K562 (cell line): ENCODE results near the gene FILIP1L. TPM values are rescaled to one million over a fixed set of nuclear protein-coding genes. Genes with fewer than 3 reads are reported as not detected.

Experiments
- ARID2 ChIP-seq: fragments of 450-650 bp; IDR thresholded peaks from 2 replicates; pipeline ENCODE4 v1.6.1; 2017; ENCODE audit warnings: antibody characterized with exemption, mild to moderate bottlenecking
- ASH1L ChIP-seq: fragments of 450-650 bp; IDR thresholded peaks from 2 replicates; pipeline ENCODE4 v1.6.1; 2018; ENCODE audit warnings: borderline replicate concordance, mild to moderate bottlenecking, low read depth; ENCODE audit not compliant: partially characterized antibody
- FOSL1 ChIP-seq: fragments of 200-800 bp; sonication (Bioruptor generic); conservative IDR thresholded peaks from 2 replicates; pipeline ENCODE4 v1.6.1; 2016; ENCODE audit warnings: missing genetic modification characterization, missing compliant biosample characterization
- FOXP1 ChIP-seq: sonication (generic); formaldehyde crosslinking; IDR thresholded peaks from 2 replicates; pipeline ENCODE4 v1.8.0; 2022; ENCODE audit warnings: mild to moderate bottlenecking, missing genetic modification reagents
- GABPA ChIP-seq: fragments of 200-800 bp; sonication (Bioruptor generic); conservative IDR thresholded peaks from 2 replicates; pipeline ENCODE4 v1.6.1; 2016; ENCODE audit warnings: low read depth, missing genetic modification characterization, missing compliant biosample characterization
- GATAD2A ChIP-seq: fragments of 450-650 bp; IDR thresholded peaks from 2 replicates; pipeline ENCODE4 v1.6.1; 2017
- JUND ChIP-seq, 2 experiments: IDR thresholded peaks; 2 replicates in 1 of 2; 3 replicates in 1 of 2; pipeline ENCODE4 v1.6.1; 2011; ENCODE audit warnings: borderline replicate concordance in 2 of 2, low read depth in 2 of 2, low read length in 2 of 2, improper control_type of control experiment in 1 of 2, missing biosample characterization in 1 of 2, missing genetic modification characterization in 1 of 2, missing genetic modification reagents in 1 of 2
- MTA3 ChIP-seq: fragments of 450-650 bp; formaldehyde crosslinking; IDR thresholded peaks from 2 replicates; pipeline ENCODE4 v1.6.1; 2017; ENCODE audit warnings: mild to moderate bottlenecking, borderline replicate concordance
- MTF1 ChIP-seq: fragments of 250-450 bp; sonication (Bioruptor Pico); IDR thresholded peaks from 2 replicates; pipeline ENCODE4 v1.9.0; 2021; ENCODE audit warnings: moderate library complexity, mild to moderate bottlenecking, inconsistent platforms, borderline replicate concordance
- MYNN ChIP-seq, 2 experiments: sonication (generic); formaldehyde crosslinking in 1 of 2; IDR thresholded peaks; 2 replicates each; pipeline versions ENCODE4 v1.5.0 to v1.6.1; 2016 to 2020; ENCODE audit warnings: antibody characterized with exemption in 1 of 2, missing genetic modification reagents in 1 of 2
- NCOA4 ChIP-seq: fragments of 450-650 bp; IDR thresholded peaks from 2 replicates; pipeline ENCODE4 v1.6.1; 2018; ENCODE audit warnings: mild to moderate bottlenecking; ENCODE audit not compliant: partially characterized antibody
- NFIX ChIP-seq: fragments of 250-450 bp; sonication (Bioruptor Pico); IDR thresholded peaks from 2 replicates; pipeline ENCODE4 v1.4.0; 2020; ENCODE audit warnings: low read depth, mild to moderate bottlenecking, moderate library complexity
- PCBP2 ChIP-seq: fragments of 200-400 bp; formaldehyde crosslinking; IDR thresholded peaks from 2 replicates; pipeline ENCODE4 v1.6.1; 2018; ENCODE audit warnings: low read length, low read depth, mild to moderate bottlenecking, moderate library complexity; ENCODE audit not compliant: poor library complexity, severe bottlenecking
- SRSF3 ChIP-seq: fragments of 200-400 bp; formaldehyde crosslinking; IDR thresholded peaks from 2 replicates; pipeline ENCODE4 v1.6.1; 2016; ENCODE audit warnings: mild to moderate bottlenecking, low read length, moderate library complexity; ENCODE audit not compliant: insufficient read depth
- TAF1 ChIP-seq: IDR thresholded peaks from 2 replicates; pipeline ENCODE4 v1.6.1; 2011; ENCODE audit warnings: mild to moderate bottlenecking, low read length, moderate library complexity; ENCODE audit not compliant: insufficient read depth, control insufficient read depth, severe bottlenecking; ENCODE audit errors: extremely low read depth
- TSC22D4 ChIP-seq: fragments of 450-650 bp; IDR thresholded peaks from 2 replicates; pipeline ENCODE4 v1.6.1; 2016; ENCODE audit warnings: missing genetic modification characterization, missing biosample characterization, control low read depth
- XRCC5 ChIP-seq: fragments of 200-400 bp; formaldehyde crosslinking; IDR thresholded peaks from 2 replicates; pipeline ENCODE4 v1.6.1; 2017; ENCODE audit warnings: low read depth, mild to moderate bottlenecking, low read length
- ZZZ3 ChIP-seq: fragments of 450-650 bp; IDR thresholded peaks from 2 replicates; pipeline ENCODE4 v1.6.1; 2016; ENCODE audit warnings: antibody characterized with exemption, mild to moderate bottlenecking, moderate library complexity
- polyA plus RNA-seq, 8 experiments: library from polyadenylated mRNA; depleted of rRNA in 4 of 8; stranded (reverse) in 5 of 8; unstranded in 3 of 8; fragments of >200 nt; fragmentation: Nextera tagmentation in 2 of 8; fragmentation: Illumina TruSeq in 1 of 8; extraction: Ambion mirVana in 2 of 8; extraction: Trizol in 1 of 8; gene quantifications; 2 replicates each; pipeline versions ENCODE4 v1.2.1 to v1.2.3, GENCODE V29; 2011 to 2014; ENCODE audit warnings: inconsistent platforms in 1 of 8, missing spikeins in 1 of 8
- total RNA-seq, 7 experiments: library from RNA; depleted of rRNA in 6 of 7; stranded (reverse); fragments of >200 nt in 6 of 7; fragmentation: Illumina TruSeq in 2 of 7; extraction: Trizol in 2 of 7; gene quantifications; 2 replicates each; pipeline versions ENCODE4 v1.2.1 to v1.2.3, GENCODE V29; 2011 to 2021; ENCODE audit warnings: low replicate concordance in 1 of 7
- TF ChIP-seq, protein P1 (sequence below), 2 experiments: IDR thresholded peaks; 2 replicates each; pipeline ENCODE4 v1.6.1; 2011; ENCODE audit warnings: borderline replicate concordance in 1 of 2, control low read depth in 1 of 2, low read depth in 1 of 2, low read length in 1 of 2, mild to moderate bottlenecking in 1 of 2, mixed read lengths in 1 of 2, moderate library complexity in 1 of 2; ENCODE audit not compliant: insufficient read depth in 1 of 2, insufficient read length in 1 of 2, poor library complexity in 1 of 2, severe bottlenecking in 1 of 2; ENCODE audit errors: extremely low read depth in 1 of 2
- TF ChIP-seq, protein P2 (sequence below), 2 experiments: IDR thresholded peaks; 2 replicates each; pipeline ENCODE4 v1.6.1; 2012; ENCODE audit warnings: improper control_type of control experiment in 2 of 2, low read depth in 2 of 2, low read length in 2 of 2, borderline replicate concordance in 1 of 2
- TF ChIP-seq, protein P3 (sequence below): fragments of 450-650 bp; IDR thresholded peaks from 2 replicates; pipeline ENCODE4 v1.6.1; 2016

FILIP1L gene
- total and polyA plus RNA-seq, 9 of the 15 experiments (the other 6 are each of a cell fraction or from before 2014, with no cell fraction given): 0.50 to 2.1 (median 1.1) TPM

DNA sequence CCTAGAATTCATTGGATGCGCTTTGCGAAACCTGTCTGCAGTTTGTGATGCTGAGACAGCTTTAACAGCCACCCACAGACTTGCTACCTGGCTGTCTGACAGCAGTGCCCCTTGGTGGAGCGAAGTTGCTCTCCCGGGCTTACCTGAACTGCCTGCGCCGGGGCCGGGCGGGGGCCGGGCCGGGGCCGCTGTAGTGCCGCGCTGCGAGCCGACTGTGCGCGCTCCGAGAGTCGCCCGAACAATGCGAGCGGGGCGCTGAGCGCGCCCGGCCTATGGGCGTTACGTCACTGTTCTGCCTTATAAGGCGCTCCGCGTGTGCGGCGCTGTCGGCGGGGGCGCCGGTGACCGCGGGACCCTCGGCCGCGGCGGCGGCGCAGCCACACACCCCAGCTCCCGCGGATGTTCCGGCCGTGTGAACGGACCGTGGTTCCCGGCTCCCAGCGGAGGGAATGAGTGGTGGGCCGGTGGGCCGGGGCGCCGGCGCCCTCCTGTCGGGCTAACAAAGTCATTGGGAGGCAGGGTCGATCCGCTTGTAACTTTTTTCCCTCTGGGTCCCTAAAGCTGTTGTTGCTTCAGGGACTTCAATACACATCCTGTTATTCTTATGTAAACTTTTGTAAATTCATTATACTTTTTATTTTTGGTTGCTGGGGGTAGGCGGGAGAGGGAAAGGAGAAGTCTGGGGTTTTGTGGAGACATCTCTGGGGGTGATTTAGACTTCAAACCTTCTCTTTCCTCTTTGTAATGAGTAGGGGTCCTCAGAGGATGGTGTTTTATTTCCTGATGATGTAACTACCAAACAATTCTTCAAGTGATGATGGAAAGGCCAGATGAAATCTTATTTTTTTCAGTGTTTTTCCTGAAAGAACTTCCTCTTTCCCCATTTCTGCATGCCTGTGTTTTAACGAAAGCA is 238.1 kb downstream of the FILIP1L start (continued):
- TF ChIP-seq FOXP1 (peak; percentile 56; the same call in 1 of the 2 replicates), NCOA4 (no peak), XRCC5 (no peak), MYNN (IDR thresholded peaks at IDR 0.05) (no peak), MYNN (CRISPR knock-in tag; IDR thresholded peaks at IDR 0.05) (no peak), PCBP2 (no peak), JUND (IDR thresholded peaks at IDR 0.05; ENCODE audit: borderline replicate concordance, low read depth, low read length) (peak; percentile 63), JUND (tag; IDR thresholded peaks at IDR 0.05; ENCODE audit: borderline replicate concordance, low read depth, low read length) (no peak; the same call in 2 of the 3 replicates), TAF1 (peak; percentile 83), ARID2 (no peak), FOSL1 (tag) (peak; percentile 20; the same call in 1 of the 2 replicates), SRSF3 (no peak), GATAD2A (0 out of 2 replicates have a peak, but pooled peaks have one; percentile 68), ASH1L (no peak), GABPA (0 out of 2 replicates have a peak, but pooled peaks have one; percentile 23), MTF1 (no peak), ZZZ3 (no peak), TSC22D4 (no peak), MTA3 (peak; percentile 45; the same call in 1 of the 2 replicates), NFIX (CRISPR knock-in tag) (no peak)
- TF ChIP-seq, protein P1, sequence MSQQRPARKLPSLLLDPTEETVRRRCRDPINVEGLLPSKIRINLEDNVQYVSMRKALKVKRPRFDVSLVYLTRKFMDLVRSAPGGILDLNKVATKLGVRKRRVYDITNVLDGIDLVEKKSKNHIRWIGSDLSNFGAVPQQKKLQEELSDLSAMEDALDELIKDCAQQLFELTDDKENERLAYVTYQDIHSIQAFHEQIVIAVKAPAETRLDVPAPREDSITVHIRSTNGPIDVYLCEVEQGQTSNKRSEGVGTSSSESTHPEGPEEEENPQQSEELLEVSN (IDR thresholded peaks at IDR 0.05; ENCODE audit: borderline replicate concordance in 1 of 2, extremely low read depth in 1 of 2, insufficient read depth in 1 of 2, insufficient read length in 1 of 2, low read depth in 1 of 2, low read length in 1 of 2, poor library complexity in 1 of 2, severe bottlenecking in 1 of 2): peak in 1 of 2 experiments; percentile 42
- TF ChIP-seq, protein P2, sequence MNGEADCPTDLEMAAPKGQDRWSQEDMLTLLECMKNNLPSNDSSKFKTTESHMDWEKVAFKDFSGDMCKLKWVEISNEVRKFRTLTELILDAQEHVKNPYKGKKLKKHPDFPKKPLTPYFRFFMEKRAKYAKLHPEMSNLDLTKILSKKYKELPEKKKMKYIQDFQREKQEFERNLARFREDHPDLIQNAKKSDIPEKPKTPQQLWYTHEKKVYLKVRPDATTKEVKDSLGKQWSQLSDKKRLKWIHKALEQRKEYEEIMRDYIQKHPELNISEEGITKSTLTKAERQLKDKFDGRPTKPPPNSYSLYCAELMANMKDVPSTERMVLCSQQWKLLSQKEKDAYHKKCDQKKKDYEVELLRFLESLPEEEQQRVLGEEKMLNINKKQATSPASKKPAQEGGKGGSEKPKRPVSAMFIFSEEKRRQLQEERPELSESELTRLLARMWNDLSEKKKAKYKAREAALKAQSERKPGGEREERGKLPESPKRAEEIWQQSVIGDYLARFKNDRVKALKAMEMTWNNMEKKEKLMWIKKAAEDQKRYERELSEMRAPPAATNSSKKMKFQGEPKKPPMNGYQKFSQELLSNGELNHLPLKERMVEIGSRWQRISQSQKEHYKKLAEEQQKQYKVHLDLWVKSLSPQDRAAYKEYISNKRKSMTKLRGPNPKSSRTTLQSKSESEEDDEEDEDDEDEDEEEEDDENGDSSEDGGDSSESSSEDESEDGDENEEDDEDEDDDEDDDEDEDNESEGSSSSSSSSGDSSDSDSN (IDR thresholded peaks at IDR 0.05; ENCODE audit: borderline replicate concordance in 1 of 2, low read depth in 2 of 2, low read length in 2 of 2): peak; percentile 83 to 84; a peak in 2 of 4 replicates
- TF ChIP-seq, protein P3, sequence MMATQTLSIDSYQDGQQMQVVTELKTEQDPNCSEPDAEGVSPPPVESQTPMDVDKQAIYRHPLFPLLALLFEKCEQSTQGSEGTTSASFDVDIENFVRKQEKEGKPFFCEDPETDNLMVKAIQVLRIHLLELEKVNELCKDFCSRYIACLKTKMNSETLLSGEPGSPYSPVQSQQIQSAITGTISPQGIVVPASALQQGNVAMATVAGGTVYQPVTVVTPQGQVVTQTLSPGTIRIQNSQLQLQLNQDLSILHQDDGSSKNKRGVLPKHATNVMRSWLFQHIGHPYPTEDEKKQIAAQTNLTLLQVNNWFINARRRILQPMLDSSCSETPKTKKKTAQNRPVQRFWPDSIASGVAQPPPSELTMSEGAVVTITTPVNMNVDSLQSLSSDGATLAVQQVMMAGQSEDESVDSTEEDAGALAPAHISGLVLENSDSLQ: peak; percentile 16; the same call in 1 of the 2 replicates
